HG02840 (cell line): ENCODE data around the gene FA2H.
"Not testable (repeated sequence)": the region's sequence is repeated elsewhere in the genome, so short reads cannot be mapped to it uniquely, and the experiment has no call there.

Source experiments
- ATAC-seq: cut with Tn5 transposase; IDR thresholded peaks from one replicate; pipeline ENCODE4 v1.9.1; 2021; ENCODE audit warnings: mild to moderate bottlenecking, moderate library complexity, moderate number of reproducible peaks; ENCODE audit not compliant: unreplicated experiment, low FRiP score

The FA2H gene

DNA sequence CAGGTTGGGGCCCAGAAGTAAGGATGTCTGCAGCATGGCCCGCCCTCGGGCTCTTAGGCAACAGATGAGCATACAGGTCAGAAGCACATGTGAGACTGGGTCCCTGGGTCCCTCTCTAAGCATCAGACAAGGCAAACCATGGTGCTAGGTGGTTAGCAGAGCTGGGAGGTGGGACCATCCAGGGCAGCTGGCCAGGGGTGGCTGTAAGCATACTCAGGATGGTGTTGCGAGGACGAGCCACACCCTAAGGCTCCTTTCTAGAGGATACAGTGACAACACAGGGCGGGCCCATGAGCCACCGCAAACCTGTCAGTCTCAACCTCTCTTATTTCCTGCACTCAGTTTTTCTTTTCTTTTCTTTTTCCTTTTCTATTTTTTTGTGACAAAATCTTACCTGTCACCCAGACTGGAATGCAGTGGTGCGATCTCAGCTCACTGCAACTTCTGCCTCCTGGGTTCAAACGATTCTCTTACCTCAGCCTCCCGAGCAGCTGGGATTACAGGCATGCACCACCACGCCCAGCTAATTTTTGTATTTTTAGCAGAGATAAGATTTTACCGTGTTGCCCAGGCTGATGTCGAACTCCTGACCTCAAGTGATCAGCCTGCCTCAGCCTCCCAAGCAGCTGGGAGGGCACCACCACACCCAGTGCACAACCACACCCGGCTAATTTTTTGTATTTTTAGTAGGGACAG, 3.6 kb downstream of the FA2H start:
- ATAC-seq, result no peak

GRCh38 chr16:74769586-74770190, 4.9 kb downstream of the FA2H start:
- ATAC-seq, result no peak

- ATAC-seq, result no peak
Observed at GRCh38 chr16:74768239-74768638, 6.4 kb downstream of the FA2H start.

- no peak for ATAC-seq
Observed at GRCh38 chr16:74767749-74768148, 6.9 kb downstream of the FA2H start.

GRCh38 chr16:74766729-74767128, 7.9 kb downstream of the FA2H start:
- no peak for ATAC-seq

DNA sequence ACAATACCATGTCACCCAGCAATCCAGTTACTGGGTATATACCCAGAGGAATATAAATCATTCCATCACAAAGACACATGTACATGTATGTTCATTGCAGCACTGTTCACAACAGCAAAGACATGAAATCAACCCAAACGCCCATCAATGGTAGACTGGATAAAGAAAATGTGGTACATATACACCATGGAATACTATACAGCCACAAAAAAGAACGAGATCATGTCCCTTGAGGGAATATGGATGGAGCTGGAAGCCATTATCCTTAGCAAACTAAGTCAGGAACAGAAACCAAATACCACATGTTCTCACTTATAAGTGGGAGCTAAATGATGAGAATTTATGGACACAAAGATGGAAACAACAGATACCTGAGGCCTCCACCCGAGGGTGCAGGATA, 10.4 kb downstream of the FA2H start:
- not testable (repeated sequence) for ATAC-seq

DNA sequence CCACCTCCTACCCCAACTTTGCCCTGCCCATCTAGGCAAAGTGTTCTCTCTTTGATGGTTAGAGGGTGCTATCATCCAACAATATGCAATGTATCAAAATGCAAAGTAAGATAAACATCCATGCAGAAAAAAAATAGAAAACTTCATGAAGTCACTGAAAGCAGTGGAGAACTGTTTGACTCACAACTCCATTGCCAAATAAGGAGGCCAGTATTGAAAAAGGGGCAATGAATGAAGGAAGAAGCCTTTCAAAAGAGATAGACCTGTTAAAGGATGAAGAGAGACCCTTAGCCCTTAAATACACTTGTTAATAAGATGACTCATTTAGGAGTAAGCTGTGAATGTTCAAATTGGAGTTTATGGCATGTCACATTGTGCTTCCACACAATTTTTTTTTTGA, 13.0 kb downstream of the FA2H start:
- ATAC-seq, result no peak

DNA sequence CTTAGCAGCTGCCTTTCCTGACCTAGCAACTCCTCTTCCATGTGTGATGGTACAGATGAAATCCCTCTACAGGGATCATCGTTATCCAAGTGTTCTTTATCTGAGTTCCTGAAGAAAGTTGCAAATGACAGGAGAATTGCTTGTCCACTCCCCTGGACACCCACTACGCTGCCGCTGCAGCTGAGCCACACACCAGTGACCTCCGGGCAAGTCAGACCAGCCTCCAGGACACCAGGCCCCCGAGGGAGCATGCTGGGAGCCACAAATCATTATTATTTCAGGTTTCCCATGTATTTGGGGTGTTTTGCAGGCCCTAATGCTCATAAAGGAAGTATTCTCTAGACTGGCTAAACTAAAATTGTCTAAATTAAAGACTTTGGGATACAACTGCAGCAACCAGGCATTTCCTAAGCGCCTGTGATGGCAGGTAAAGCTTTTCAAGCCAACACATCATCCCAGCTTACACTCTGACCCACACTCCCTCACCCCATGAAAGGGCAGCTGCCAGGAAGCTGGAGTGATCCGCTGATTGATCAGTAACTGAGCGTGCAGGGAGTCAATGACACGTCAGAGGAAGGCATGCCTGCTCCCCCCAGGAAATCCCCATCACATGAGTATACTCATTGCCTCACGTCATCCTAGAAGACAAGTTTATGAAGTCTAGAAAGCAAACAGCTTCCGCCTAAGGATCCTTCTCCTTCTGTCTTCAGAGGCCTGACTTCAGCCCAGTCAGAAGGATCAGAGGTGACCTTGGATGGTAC, 14.4 kb downstream of the FA2H start:
- no peak for ATAC-seq

DNA sequence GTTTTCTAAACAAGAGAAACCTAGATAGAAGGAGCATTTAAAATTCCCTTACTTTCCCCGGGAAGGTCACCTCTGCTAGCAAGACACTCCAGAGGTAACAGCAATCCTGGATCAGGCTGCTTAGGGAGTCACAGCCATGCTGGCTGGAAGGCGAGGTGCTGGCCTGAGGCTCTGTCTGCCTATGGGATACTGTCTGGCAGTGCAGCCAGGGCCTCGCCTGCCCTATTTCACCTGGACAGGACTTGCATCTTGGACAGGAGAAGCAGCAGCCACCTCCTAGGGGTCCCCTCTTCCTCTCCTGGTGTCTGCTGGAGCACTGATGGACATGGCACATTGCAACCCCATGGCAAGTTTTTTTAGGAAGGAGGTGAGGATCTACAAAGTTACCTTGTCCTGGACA, 15.1 kb downstream of the FA2H start:
- ATAC-seq, result no peak

GRCh38 chr16:74758801-74759200, 15.8 kb downstream of the FA2H start:
- ATAC-seq, result no peak

DNA sequence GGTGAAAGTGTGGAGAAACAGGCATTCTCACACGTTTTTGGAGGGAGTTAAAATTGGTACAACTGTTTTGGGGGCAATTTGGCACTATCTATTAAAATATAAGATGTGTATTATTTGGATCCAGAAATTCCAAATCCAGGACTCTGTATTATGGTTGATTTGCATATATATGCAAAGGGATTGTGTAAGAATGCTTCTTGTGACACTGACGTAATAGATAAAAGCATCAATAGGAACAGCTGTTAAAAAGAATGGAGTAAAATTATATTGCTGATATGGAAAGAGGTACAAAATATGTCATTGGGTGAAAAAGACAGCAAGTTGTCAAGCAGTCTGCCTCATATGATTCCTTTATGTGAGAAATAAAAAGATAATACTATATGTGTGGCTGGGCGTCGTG, 17.3 kb downstream of the FA2H start:
- no peak for ATAC-seq

- no peak for ATAC-seq
Observed at GRCh38 chr16:74756203-74756602, 18.4 kb downstream of the FA2H start.

- ATAC-seq, result no peak
Observed at GRCh38 chr16:74753180-74753579, 21.4 kb downstream of the FA2H start.

DNA sequence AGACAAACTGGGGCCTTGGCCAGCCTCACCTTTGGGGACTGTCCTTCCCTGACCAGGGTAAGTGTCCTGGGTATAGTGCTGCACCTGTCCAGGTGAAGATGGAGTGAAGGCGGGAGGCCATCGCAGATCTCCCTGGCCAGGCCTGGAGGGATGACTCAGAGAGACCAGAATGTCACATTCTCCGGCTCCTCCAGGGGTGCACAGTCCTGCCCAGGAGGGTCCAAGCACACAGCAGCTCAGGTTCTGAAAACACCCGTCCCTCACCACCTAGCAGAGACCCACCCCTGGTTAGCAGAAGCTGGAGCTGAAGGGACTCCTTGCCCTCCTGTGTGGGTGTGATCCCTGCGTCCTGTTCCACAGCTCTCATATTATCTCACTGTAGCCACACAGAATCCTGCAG, 21.9 kb downstream of the FA2H start:
- ATAC-seq, result no peak

DNA sequence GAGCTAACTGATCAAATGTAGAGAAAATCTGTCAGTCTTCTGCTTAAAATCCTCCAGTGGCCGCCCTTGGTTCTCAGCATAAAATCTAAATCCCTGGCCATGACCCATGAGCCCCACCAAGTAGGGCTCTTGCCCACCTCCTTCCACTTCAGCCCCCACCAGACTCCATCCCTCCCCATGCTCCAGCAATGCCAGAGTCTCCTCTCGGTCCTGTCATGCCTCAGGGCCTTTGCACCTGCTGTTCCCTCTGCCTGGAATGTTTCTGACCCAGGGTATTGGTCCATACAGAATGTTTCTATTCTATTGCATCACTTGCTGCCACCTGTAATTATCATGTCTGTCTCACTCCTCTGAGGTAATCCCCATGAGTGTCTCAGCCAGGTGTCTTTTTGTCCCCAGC, 22.4 kb downstream of the FA2H start:
- no peak for ATAC-seq

- no peak for ATAC-seq
Observed at GRCh38 chr16:74751658-74752057, 23.0 kb downstream of the FA2H start.

DNA sequence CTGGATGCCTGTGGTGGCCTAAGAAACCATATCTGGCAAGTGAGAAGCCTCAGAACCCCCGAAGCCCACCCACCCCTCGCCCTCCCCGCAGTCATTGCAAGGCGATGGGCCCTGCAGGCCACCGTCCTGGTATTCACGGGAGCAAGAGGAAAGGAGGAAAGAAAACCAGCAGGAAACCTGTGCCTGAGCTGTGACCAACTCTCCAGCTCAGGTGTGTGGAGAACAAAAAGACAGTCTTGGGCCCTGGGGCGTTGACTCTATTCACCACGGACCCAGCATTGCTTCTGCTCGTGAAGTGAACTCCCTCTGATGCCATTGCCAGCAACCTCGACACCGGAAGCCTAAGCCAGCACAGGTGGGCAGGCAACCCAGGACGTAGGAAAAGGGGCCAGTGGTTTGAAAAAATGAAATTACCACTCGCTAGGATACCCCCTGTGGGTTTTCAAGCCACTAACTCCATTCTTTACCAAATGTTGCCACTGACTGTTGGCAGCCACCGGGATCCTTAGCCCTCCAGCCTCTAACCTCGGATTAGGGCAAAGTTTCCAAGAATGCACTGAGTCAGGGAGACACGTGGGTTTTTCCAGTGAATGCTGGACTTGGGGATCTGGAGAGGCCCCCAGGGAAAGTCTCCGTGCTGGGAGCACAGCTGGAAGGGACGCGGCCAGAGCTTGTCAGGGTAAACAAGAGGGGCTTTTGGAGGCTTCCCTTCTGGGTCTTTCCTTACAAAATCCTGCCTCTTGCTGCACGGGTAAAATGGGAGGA, 25.1 kb downstream of the FA2H start:
- ATAC-seq, result no peak

GRCh38 chr16:74748616-74749026, 26.0 kb downstream of the FA2H start:
- no peak for ATAC-seq

GRCh38 chr16:74747716-74748615, 26.7 kb downstream of the FA2H start:
- no peak for ATAC-seq

DNA sequence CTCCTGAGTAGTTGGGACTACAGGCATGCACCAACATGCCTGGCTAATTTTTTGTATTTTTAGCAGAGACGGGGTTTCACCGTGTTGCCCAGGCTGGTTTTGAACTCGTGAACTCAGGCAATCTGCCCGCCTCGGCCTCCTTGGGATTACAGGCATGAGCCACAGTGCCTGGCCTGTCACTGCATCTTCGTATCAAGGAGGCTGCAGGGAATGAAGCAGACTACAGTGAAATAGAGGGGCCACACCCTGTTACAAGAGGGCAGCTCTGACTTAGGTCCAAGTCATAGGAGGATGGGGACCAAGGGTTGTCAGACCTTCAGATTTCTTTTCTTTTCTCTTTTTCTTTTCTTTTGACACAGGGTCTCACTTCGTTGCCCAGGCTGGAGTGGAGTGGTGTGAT, 28.7 kb downstream of the FA2H start:
- no peak for ATAC-seq
